Loucy (cell line): ENCODE results near the gene MMP21.

Experiments
- CTCF ChIP-seq: fragments of 200-600 bp; sonication (generic); conservative IDR thresholded peaks from 2 replicates; pipeline ENCODE4 v1.5.1; 2014; ENCODE audit warnings: mild to moderate bottlenecking, antibody characterized with exemption, low read length
- EZH2phosphoT487 ChIP-seq: fragments of 200-600 bp; IDR thresholded peaks from 2 replicates; pipeline ENCODE4 v1.6.1; 2018; ENCODE audit warnings: antibody characterized with exemption, mild to moderate bottlenecking, moderate library complexity, borderline replicate concordance

- TF ChIP-seq CTCF (no peak), EZH2phosphoT487 (no peak)
These were observed at the start of gene MMP21 for GRCh38 chr10:125775491-125776106.
